GM10248 (cell line): Measurements from ENCODE around the gene IDNK.

Source experiments
- CTCF ChIA-PET: fragments of 300-600 bp; sonication (Branson Sonifier 250); formaldehyde crosslinking; extraction: SDS; loops from one replicate; lab custom pipeline; 2021; ENCODE audit warnings: antibody characterized with exemption; lab: Yijun Ruan, JAX
- POLR2A ChIA-PET: fragments of 350-650 bp; sonication (Branson Sonifier 250); formaldehyde crosslinking; extraction: SDS; loops from one replicate; lab custom pipeline; 2020; ENCODE audit warnings: antibody characterized with exemption; lab: Yijun Ruan, JAX
- DNase-seq: peaks from one replicate; pipeline ENCODE4 v3.0.0; 2012; ENCODE audit errors: extremely low spot score
- TF ChIP-seq, protein P1 (sequence below): IDR thresholded peaks from 2 replicates; pipeline ENCODE4 v1.5.1; 2012; ENCODE audit warnings: mild to moderate bottlenecking, low read depth; ENCODE audit errors: extremely low read depth, missing control alignments, control extremely low read depth

The IDNK gene

GRCh38 chr9:83620841-83621636 lies 1.9 kb upstream of the IDNK start:
- CTCF ChIA-PET = interaction anchor here (0.7 to 2.7 kb wide), 32 partner anchors 9 to 694 kb away, joined by 3 to 46 read pairs (median 5); partner anchors contain the start of genes KIF27 and UBQLN1
- TF ChIP-seq, protein P1, sequence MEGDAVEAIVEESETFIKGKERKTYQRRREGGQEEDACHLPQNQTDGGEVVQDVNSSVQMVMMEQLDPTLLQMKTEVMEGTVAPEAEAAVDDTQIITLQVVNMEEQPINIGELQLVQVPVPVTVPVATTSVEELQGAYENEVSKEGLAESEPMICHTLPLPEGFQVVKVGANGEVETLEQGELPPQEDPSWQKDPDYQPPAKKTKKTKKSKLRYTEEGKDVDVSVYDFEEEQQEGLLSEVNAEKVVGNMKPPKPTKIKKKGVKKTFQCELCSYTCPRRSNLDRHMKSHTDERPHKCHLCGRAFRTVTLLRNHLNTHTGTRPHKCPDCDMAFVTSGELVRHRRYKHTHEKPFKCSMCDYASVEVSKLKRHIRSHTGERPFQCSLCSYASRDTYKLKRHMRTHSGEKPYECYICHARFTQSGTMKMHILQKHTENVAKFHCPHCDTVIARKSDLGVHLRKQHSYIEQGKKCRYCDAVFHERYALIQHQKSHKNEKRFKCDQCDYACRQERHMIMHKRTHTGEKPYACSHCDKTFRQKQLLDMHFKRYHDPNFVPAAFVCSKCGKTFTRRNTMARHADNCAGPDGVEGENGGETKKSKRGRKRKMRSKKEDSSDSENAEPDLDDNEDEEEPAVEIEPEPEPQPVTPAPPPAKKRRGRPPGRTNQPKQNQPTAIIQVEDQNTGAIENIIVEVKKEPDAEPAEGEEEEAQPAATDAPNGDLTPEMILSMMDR = peak; percentile 74
- peak; percentile 49 for DNase-seq
- POLR2A ChIA-PET = no interaction called here

DNA sequence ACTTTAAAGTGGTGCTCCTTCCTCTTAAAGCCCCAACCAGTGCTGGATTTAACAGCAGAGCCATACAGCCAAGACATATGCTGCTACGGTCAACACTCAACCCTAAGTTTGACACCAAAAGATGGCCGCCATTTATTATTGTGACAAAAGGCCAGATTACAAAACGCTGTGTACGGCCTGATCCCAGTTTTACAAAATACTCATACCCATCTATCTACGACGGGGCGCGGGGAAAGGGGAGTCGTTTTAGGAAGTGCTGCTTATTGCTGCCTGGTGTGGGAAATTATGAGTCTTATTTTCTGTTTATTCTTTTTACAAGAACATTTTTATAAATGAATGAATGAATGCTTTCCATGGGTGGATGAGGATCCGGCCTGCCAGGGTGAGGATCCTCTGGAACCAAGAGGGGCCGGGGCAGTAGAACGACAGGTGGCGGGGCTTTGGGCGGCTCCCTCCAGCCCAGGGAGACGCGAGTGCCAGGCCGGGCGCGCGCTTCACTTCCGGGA lies 457 bp upstream of the IDNK start:
- ChIA-PET CTCF (interaction anchor here (1.3 kb wide), 1 partner anchor 19 kb away, joined by 6 read pairs; no protein-coding TSS in a partner anchor), POLR2A (no interaction called here)
- TF ChIP-seq, protein P1 = no peak
- peak; percentile 28 for DNase-seq

- peak; percentile 23 for DNase-seq
- ChIA-PET CTCF (interaction anchor here (0.9 to 3.0 kb wide), 10 partner anchors 9 to 289 kb away, joined by 3 to 19 read pairs (median 4); partner anchors contain the start of gene UBQLN1), POLR2A (no interaction called here)
- TF ChIP-seq, protein P1 = no peak
Measured at GRCh38 chr9:83623679-83624076, 735 bp downstream of the IDNK start.

GRCh38 chr9:83625178-83625577 lies 2.2 kb downstream of the IDNK start:
- POLR2A ChIA-PET = interaction anchor here (0.7 kb wide), 1 partner anchor 690 kb away, joined by 3 read pairs; no protein-coding TSS in a partner anchor
- TF ChIP-seq, protein P1 = no peak
- CTCF ChIA-PET = interaction anchor here (0.8 to 3.0 kb wide), 5 partner anchors 19 to 291 kb away, joined by 3 to 19 read pairs (median 4); partner anchors contain the start of gene UBQLN1
- no peak for DNase-seq

DNA sequence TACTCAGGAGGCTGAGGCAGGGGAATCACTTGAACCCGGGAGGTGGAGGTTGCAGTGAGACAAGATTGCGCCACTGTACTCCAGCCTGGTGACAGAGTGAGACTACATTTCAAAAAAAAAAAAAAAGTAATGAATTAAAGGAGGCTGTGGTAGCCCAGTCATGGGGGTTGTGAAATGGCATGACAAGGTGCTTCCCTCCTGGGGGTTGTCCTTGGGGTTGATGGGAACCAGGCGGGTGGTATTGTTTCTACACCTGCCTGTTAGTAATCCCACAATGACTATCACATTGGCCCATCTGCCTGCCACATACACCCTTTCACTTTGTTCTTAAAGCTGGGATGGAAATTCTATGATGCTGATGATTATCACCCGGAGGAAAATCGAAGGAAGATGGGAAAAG lies 5.6 kb downstream of the IDNK start:
- DNase-seq = no peak
- TF ChIP-seq, protein P1 = no peak
- CTCF ChIA-PET = interaction anchor here (1.0 to 3.3 kb wide), 4 partner anchors 8 to 31 kb away, joined by 3 to 24 read pairs (median 4); no protein-coding TSS in a partner anchor
- POLR2A ChIA-PET = no interaction called here

DNA sequence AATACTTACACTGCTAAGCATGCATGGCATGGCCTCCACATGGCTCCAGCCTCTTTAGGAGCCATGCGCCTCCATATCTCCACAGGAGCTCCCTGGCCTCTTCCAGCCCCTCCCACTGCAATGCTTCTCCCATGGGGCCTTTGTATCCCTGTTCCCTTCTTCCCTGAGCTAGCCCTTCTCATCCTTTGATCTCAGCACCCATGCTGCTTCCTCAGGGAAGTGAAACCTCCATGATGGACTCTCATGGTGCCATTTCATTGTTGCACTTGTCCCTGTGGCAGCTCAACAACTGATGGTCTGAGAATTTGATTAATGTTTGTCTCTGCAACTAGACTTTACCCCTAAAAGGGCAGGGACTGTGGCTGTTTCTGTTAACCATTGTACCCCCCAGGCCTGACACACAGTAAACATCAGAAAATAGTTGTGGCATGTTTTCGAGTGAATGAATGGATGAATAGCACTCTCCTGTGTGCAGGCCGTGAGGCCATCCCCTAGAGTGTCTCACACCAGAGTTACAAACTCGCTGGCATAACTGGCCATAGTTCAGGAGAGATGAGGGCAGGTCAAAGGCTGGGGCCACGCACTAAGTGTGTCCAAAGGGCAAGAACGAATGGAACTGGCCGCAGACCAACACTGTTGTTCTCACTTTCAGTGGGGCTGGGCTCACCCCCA lies 6.6 kb downstream of the IDNK start:
- POLR2A ChIA-PET = no interaction called here
- CTCF ChIA-PET = interaction anchor here (0.7 to 3.3 kb wide), 6 partner anchors 8 to 32 kb away, joined by 3 to 24 read pairs (median 3); no protein-coding TSS in a partner anchor
- TF ChIP-seq, protein P1 = no peak
- DNase-seq = no peak
